Endothelial cell (in vitro differentiated cells): ENCODE measurements around the gene ABCF2. TPM values are rescaled to one million over a fixed set of nuclear protein-coding genes. Genes with fewer than 3 reads are reported as not detected.

Source experiments
- DNase-seq: peaks from one replicate; pipeline ENCODE4 v3.0.0; 2021; ENCODE audit warnings: low spot score
- H3K27ac Mint-ChIP-seq: one replicate; pipeline ENCODE4 v1.8.0; 2021; ENCODE audit warnings: mixed read lengths, inconsistent platforms; ENCODE audit not compliant: unreplicated experiment
- H3K27me3 Mint-ChIP-seq: one replicate; pipeline ENCODE4 v1.8.0; 2021; ENCODE audit warnings: mild to moderate bottlenecking, moderate library complexity, mixed read lengths, inconsistent platforms; ENCODE audit not compliant: unreplicated experiment
- H3K36me3 Mint-ChIP-seq: one replicate; pipeline ENCODE4 v1.8.0; 2021; ENCODE audit warnings: mild to moderate bottlenecking, low read depth, mixed read lengths, inconsistent platforms; ENCODE audit not compliant: unreplicated experiment
- H3K4me1 Mint-ChIP-seq: one replicate; pipeline ENCODE4 v1.8.0; 2021; ENCODE audit warnings: mild to moderate bottlenecking, mixed read lengths, inconsistent platforms; ENCODE audit not compliant: unreplicated experiment
- H3K4me3 Mint-ChIP-seq: one replicate; pipeline ENCODE4 v1.8.0; 2021; ENCODE audit warnings: mild to moderate bottlenecking, mixed read lengths, inconsistent platforms; ENCODE audit not compliant: unreplicated experiment
- H3K9me3 Mint-ChIP-seq: one replicate; pipeline ENCODE4 v1.8.0; 2021; ENCODE audit warnings: mixed read lengths, inconsistent platforms; ENCODE audit not compliant: unreplicated experiment
- total RNA-seq: library from RNA; stranded (reverse); fragmentation: NEBNext Ultra II Directional; extraction: Animal tissue kit (Norgen Biotek cat#: 25700); gene quantifications from one replicate; pipeline ENCODE4 v1.2.1, GENCODE V29; 2021; ENCODE audit not compliant: unreplicated experiment
- TF ChIP-seq, protein P1 (sequence below): fragments of 200-600 bp; sonication (generic); IDR thresholded peaks from one replicate; pipeline ENCODE4 v1.5.0; 2021; ENCODE audit warnings: antibody characterized with exemption; ENCODE audit not compliant: unreplicated experiment

ABCF2 gene
- total RNA-seq, 1 donor from 2014 or later, result 39.6 TPM

DNA sequence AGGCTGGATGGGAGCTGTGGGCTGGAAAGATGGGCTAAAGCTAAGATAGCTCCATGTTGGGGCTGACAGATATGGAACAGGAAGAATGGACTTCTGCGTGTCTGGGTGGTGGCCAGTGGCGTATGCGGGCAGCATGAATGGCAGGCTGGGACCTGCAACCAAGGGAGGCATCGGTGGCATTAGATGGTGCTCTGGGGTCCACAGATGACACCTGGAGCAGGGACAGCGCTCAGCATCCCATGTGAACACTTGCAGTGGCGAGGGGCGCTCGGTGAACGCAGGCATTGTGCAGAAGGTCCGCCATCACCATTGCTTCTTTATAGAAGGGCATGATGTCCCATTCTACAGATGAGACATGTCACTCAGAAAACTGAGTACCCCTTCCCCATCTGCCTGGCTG lies 42.5 kb upstream of the ABCF2 start:
- peaks cover 11% of the 10 kb centered on the region for H3K27me3 Mint-ChIP-seq
- H3K9me3 Mint-ChIP-seq, result no peaks in the 10 kb centered on the region
- no peak for DNase-seq
- TF ChIP-seq, protein P1, sequence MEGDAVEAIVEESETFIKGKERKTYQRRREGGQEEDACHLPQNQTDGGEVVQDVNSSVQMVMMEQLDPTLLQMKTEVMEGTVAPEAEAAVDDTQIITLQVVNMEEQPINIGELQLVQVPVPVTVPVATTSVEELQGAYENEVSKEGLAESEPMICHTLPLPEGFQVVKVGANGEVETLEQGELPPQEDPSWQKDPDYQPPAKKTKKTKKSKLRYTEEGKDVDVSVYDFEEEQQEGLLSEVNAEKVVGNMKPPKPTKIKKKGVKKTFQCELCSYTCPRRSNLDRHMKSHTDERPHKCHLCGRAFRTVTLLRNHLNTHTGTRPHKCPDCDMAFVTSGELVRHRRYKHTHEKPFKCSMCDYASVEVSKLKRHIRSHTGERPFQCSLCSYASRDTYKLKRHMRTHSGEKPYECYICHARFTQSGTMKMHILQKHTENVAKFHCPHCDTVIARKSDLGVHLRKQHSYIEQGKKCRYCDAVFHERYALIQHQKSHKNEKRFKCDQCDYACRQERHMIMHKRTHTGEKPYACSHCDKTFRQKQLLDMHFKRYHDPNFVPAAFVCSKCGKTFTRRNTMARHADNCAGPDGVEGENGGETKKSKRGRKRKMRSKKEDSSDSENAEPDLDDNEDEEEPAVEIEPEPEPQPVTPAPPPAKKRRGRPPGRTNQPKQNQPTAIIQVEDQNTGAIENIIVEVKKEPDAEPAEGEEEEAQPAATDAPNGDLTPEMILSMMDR, result no peak
- H3K4me1 Mint-ChIP-seq, result no peaks in the 10 kb centered on the region
- H3K36me3 Mint-ChIP-seq, result no peaks in the 10 kb centered on the region
- H3K4me3 Mint-ChIP-seq, result no peak overlapping the region
- no peak overlapping the region for H3K27ac Mint-ChIP-seq

DNA sequence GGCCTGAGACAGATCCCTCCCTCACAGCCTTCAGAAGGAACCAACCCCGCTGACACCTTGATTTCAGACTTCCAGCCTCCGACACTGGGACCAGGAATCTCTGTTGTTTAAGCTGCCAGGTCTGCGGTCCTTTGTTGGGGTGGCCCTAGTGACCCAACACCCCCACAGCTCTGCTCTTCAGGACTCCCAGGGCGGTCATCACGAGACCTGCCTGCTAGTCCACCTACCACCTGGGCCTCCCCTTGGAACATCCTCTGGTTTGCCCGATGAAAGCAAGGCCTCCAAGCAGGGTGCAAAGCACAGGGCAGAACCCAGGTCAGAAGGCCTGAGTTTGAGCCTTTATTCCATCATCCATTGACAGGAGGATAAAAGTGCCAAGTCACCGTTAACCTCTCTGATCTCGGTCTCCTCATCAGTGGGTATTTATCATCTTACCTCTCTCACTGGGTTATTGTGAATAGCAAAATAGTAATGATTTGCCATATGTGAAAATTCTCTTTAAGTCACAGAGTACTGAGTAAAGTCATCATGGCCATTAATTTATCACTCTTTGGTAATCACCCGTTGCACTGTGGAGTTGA lies 38.4 kb upstream of the ABCF2 start:
- TF ChIP-seq, protein P1, result no peak
- DNase-seq, result no peak
- H3K4me1 Mint-ChIP-seq, result no peaks in the 10 kb centered on the region
- no peak overlapping the region for H3K4me3 Mint-ChIP-seq
- H3K9me3 Mint-ChIP-seq, result no peaks in the 10 kb centered on the region
- H3K27me3 Mint-ChIP-seq, result peaks cover 10% of the 10 kb centered on the region
- no peaks in the 10 kb centered on the region for H3K36me3 Mint-ChIP-seq
- no peak overlapping the region for H3K27ac Mint-ChIP-seq

DNA sequence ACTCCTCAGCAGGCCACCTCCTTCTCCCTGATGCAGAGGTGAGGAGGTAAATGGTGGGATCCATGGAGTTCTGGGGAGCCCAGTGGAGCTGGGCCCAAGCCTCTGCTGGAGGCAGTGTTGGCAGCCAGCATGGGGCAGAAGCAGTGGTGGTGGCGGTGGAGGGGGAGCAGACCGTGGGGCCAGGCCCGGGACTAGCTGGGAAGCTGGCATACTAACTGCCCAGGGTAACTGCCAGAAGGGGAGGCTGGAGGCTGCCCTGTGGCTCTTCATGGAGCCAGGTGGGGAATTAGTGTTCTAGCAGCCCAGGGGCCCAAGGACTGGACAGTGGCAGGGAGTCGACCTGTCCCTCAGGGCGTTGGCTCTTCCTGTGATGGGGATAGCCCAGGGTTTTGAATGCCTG lies 37.6 kb upstream of the ABCF2 start:
- Mint-ChIP-seq H3K4me1 (no peaks in the 10 kb centered on the region), H3K4me3 (no peak overlapping the region), H3K9me3 (no peaks in the 10 kb centered on the region), H3K27me3 (peaks cover 7% of the 10 kb centered on the region), H3K36me3 (no peaks in the 10 kb centered on the region), H3K27ac (no peak overlapping the region)
- DNase-seq, result no peak
- TF ChIP-seq, protein P1, result no peak

DNA sequence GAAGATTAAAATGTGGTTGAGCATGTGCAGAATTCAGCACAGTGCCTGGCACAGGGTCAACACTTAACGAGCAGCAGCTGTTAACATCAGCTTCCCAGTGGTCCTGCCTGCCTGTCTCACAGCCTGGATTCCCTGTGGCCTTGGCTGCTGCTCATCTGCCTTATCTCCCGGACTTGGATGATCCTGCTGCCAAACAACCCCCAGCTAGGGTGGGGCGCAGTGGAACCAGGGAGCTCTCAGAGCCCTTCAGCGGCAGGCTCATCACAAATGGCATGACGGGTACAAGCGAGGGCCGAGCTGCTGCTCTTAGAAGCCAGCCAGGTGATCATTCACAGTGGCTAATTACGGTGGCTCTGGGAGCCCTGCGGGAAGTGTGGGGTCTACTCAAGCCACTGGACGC lies 34.5 kb upstream of the ABCF2 start:
- Mint-ChIP-seq H3K9me3 (no peaks in the 10 kb centered on the region), H3K4me3 (no peak overlapping the region), H3K36me3 (no peaks in the 10 kb centered on the region), H3K4me1 (no peaks in the 10 kb centered on the region), H3K27ac (no peak overlapping the region), H3K27me3 (peaks cover 8% of the 10 kb centered on the region)
- TF ChIP-seq, protein P1, result no peak
- DNase-seq, result no peak

DNA sequence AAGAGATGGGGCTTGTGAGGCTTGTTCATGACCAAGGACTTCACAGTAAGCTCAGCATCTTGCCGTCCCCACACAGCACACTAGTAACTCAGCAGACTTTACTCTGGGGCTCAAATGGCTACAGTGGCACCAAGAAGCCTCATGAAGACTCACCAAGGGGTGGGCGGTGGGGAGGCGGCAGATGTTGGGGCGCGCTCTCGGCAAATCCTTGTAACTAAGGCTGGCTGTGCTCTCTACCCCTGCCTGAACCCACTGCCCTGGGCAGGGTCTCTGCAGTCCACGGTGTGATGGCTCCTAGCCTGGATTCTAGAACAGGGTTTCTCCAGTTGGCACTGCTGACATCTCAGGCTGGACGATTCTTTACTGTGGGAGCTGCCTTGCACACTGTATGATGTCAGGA lies 33.9 kb upstream of the ABCF2 start:
- H3K4me1 Mint-ChIP-seq, result no peaks in the 10 kb centered on the region
- no peaks in the 10 kb centered on the region for H3K9me3 Mint-ChIP-seq
- no peak for DNase-seq
- H3K27me3 Mint-ChIP-seq, result peaks cover 12% of the 10 kb centered on the region
- TF ChIP-seq, protein P1, result no peak
- H3K4me3 Mint-ChIP-seq, result no peak overlapping the region
- H3K36me3 Mint-ChIP-seq, result no peaks in the 10 kb centered on the region
- no peak overlapping the region for H3K27ac Mint-ChIP-seq
